GM12892 (cell line): ENCODE measurements around the gene SNRPE.
A peak's percentile ranks its signal among the peaks of the same experiment; 100 is the strongest.

Experiments used
- DNase-seq: peaks from one replicate; pipeline ENCODE4 v3.0.0; 2011; ENCODE audit not compliant: insufficient read length
- FAIRE-seq: peaks from 2 replicates; lab custom pipeline; 2011; peaks lifted over from hg19 to GRCh38; lab: Jason Lieb, UNC
- POLR2A ChIP-seq: IDR thresholded peaks from 2 replicates; pipeline ENCODE4 v1.6.1; 2011; ENCODE audit warnings: low read depth, low read length, control low read depth
- POLR2AphosphoS5 ChIP-seq: IDR thresholded peaks from 2 replicates; pipeline ENCODE4 v1.6.1; 2011; ENCODE audit warnings: low read depth, low read length, control low read depth
- TAF1 ChIP-seq: IDR thresholded peaks from 2 replicates; pipeline ENCODE4 v1.6.1; 2011; ENCODE audit warnings: low read depth, mild to moderate bottlenecking, control low read depth, low read length, borderline replicate concordance

Gene SNRPE

DNA sequence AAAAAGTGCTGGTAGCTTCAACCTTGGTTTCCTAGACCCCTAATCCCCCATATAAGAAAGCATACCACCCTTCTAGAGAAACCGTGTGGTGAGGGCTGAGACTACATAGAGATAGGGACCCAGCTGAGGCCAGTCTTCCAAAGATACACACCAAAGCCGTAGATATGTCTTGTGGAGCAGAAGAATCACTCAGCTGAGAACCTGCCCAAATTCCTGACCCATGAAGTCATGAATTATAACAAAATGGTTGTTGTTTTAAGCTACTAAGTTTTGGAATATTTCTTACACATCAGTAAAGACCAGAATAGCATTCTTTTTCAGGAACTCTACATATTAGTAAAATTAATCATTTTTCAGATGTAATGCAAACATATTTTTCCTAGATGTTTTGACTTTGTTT, 3.3 kb upstream of the SNRPE start:
- no peak for TF ChIP-seq POLR2A
- no peak for TF ChIP-seq TAF1
- no peak for TF ChIP-seq POLR2AphosphoS5
- DNase-seq (no peak), FAIRE-seq (no peak)

DNA sequence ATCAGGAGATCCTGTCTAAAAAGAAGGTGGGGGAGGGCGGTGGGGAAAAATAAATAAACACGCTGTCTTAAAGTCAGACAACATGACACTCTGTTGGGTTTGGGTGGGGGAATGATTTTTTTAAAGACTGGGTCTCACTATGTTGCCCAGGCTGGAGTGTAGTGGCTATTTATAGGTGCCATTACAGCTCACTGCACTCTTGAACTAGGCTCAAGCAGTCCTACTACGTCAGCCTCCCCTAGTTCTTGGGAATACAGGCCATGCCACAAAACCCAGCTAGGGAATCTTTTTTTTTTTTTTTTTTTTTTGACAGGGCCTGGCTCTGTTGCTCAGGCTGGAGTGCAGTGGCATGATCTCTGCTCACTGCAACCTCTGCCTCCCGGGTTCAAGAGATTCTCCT, 2.4 kb upstream of the SNRPE start:
- no peak for FAIRE-seq
- no peak for TF ChIP-seq TAF1
- no peak for TF ChIP-seq POLR2AphosphoS5
- TF ChIP-seq POLR2A, result no peak
- no peak for DNase-seq

DNA sequence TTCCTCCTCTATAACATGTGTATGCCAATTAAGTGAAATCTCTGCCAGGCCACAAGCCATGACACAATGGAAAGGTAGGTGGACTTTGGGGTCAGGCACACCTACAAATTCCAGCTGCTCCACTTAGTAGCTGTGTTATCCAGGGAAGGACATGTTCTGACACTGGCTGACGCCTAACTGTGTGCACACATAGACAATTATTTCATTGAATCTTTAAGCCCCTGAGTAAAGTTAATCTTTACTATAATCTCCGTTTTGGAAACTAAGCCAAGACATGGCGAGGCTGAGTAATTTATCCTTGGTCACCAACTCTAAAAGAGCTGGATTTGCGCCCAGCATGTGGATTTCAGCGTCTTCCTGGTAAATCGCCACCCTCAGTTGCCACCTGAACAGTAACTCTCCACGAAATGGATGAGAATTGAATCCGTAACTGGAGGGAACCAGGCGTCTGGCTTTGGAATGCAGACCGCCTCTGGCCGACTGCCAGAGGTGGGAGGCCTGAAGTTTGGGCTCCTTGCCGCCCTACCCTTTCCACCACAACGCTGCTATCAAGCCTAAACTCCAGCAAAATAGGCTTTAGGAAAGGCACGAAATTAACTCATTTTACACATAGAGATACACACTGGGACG, 888 bp upstream of the SNRPE start:
- DNase-seq, result no peak
- no peak for FAIRE-seq
- no peak for TF ChIP-seq TAF1
- TF ChIP-seq POLR2AphosphoS5, result no peak
- no peak for TF ChIP-seq POLR2A

DNA sequence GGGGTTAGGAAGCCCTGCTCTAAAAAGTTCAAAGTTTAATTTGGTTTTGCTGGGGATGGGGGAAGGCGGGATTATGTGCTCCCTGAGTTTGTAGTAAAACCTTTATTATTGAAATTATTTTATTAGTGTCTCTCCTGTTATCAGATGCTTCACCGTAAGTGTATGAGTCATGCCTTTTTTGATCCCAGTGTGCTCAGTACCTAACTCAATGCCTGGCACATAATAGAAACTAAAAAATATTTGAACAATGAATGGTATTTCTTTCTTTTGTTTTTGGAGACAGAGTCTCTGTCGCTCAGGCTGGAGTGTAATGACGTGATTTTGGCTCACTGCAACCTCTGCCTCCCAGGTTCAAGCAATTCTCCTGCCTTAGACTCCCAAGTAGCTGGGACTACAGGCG, 6.4 kb downstream of the SNRPE start:
- TF ChIP-seq POLR2A (no peak), TAF1 (no peak), POLR2AphosphoS5 (no peak)
- no peak for FAIRE-seq
- no peak for DNase-seq

DNA sequence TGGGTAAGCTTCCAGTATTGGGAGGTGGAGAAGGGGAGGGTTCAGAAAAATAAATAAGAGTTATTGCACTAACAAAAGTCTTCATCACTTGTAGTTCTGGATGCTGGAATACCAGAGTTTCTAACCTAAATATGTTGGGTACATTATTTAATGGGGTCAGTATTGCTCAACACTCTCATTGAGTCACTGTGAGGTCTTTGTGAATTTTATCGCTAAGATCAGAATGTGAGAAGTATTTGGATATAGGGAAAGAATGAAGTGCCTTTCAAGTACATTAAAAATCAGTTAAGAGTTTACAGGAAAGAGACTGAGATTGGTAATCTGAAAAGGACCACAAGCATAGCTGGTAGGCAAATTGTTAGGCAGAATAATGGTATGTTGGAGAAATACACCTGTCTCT, 8.8 kb downstream of the SNRPE start:
- no peak for TF ChIP-seq TAF1
- no peak for TF ChIP-seq POLR2A
- TF ChIP-seq POLR2AphosphoS5, result no peak
- FAIRE-seq (no peak), DNase-seq (no peak)

DNA sequence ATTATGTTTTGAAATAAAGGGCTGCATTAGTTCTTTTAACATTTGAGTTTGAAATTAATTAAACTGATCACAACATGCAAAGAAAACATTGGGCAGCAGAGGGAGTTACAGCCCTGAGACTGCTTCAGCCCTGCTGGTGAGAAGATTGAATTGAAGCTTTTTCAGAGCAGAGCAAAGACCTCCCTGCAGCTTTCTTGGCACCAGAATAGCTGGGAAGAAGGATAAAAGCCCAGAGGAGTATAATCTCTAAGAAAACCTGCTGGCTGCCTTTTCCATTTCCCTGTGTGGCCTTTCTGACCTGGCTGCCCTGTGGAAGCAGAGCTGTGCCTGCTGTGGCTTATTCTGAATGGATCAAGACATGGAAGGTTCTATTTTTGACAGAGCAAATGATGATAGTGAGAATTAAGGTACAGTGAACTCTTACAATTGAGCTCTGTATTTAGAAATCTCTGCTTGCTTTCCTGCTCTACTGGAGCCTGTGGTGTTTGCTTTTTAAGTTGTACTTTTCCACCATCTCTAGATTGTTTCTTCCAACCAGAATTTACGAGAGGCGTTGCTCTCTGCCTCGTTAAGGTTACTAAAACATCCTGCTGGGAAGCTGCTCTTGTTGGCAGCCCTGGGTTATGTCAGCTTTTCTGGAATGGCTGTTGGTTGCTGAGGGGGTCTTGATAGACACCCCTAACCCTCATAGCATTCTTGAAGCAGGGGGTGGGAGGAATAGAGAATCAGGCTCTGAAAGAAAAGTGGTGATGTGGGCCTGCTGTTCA, 9.9 kb downstream of the SNRPE start:
- peak; percentile 23 for DNase-seq
- TF ChIP-seq POLR2A (no peak; the same call in 1 of the 2 replicates), TAF1 (no peak), POLR2AphosphoS5 (no peak; the same call in 1 of the 2 replicates)
- no peak for FAIRE-seq

DNA sequence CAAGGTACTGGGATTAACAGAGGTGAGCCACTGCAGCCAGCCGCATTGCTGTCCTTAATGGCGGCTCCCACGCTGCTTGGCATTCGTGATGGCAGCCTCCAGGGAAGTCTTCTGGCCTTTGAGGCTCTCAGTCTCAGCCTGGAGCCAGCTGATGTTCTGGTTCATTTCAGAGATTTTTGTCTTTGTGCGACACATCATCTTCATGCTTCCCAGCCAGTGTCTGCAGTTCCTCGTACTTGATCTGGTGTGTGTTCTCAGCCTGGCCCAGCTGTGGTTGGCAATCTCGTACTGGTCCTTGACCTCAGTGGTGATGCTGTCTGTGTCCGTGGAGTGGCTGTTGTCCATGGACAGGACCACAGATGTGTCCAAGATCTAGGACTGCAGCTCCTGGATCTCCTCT, 11.7 kb downstream of the SNRPE start:
- no peak for DNase-seq
- no peak for FAIRE-seq
- no peak for TF ChIP-seq TAF1

DNA sequence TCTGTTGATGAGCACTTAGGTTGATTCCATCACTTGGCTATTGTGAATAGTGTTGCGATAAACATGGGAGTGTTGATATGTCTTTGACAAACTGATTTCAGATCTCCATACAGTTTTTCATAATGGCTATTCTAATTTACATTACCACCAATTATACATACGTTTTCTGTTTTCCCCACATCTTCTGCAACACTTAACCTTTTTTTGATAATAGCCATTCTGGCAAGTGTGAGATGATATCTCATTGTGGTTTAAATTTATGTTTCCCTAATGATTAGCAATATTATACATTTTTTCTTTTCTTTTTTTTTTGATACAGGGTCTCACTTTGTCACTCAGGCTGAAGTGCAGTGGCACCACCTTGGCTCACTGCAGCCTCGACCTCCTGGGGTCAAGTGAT, 17.0 kb downstream of the SNRPE start:
- DNase-seq (no peak), FAIRE-seq (no peak)
- no peak for TF ChIP-seq POLR2AphosphoS5
- TF ChIP-seq POLR2A, result no peak
- TF ChIP-seq TAF1, result no peak

DNA sequence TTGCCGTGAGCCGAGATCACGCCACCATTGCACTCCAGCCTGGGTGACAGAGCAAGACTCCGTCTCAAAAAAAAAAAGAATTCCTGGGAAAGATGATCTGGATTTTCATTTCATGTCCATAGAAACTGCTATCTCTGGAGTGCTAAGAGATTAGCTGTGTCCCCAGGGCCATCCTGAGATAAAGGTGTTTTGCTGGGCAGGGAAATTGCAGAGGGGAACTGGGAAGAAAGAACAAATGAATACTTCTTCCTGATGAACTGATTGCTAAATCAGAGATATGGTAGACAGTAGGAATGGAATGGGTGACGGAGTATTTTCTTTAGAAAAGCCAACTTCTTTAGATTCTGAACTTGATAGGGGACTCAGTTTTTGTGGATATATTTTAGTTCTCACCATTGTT, 19.2 kb downstream of the SNRPE start:
- TF ChIP-seq TAF1 (no peak), POLR2AphosphoS5 (no peak), POLR2A (no peak)
- no peak for DNase-seq
- FAIRE-seq, result no peak

DNA sequence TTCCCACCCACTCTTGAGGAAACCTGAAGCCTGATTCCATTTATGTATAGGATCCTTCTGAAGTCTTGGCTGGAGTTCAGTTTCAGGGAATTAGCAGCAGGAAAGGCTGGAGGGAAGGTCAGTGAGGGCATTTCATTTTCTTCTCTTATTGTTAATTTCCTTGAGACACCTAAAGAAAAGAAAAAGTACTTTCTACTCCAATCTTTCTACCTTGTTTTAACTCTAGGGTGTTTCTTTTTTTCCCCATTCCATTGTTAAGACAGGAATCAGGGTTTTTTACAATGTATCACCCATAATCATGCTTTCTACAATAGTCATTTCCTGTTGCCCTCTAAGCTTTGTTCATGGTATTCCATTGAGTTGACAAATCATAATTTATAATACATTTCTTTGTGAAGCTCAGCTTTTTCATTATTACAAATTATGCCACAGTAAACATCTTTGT, 27.4 kb downstream of the SNRPE start:
- DNase-seq (no peak), FAIRE-seq (no peak)
- TF ChIP-seq POLR2A, result no peak
- TF ChIP-seq POLR2AphosphoS5, result no peak
- no peak for TF ChIP-seq TAF1

DNA sequence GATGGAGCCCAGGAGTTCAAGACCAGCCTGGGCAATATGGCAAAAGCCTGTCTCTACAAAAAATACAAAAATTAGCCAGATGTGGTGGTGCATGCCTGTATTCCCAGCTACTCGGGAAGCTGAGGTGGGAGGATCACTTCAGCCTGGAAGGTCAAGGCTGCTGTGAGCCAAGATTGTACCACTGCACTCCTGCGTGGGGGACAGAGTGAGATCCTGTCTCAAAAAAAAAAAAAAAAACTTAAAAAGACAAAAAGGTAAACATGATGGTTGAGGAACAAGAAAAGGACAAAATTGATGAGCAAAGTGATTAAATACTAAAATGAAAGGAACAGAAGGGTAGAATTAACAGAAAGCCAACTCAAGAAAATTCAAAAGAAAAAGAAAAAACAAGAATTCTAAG, 30.6 kb downstream of the SNRPE start:
- FAIRE-seq, result no peak
- TF ChIP-seq TAF1 (no peak), POLR2A (no peak), POLR2AphosphoS5 (no peak)
- DNase-seq, result no peak

DNA sequence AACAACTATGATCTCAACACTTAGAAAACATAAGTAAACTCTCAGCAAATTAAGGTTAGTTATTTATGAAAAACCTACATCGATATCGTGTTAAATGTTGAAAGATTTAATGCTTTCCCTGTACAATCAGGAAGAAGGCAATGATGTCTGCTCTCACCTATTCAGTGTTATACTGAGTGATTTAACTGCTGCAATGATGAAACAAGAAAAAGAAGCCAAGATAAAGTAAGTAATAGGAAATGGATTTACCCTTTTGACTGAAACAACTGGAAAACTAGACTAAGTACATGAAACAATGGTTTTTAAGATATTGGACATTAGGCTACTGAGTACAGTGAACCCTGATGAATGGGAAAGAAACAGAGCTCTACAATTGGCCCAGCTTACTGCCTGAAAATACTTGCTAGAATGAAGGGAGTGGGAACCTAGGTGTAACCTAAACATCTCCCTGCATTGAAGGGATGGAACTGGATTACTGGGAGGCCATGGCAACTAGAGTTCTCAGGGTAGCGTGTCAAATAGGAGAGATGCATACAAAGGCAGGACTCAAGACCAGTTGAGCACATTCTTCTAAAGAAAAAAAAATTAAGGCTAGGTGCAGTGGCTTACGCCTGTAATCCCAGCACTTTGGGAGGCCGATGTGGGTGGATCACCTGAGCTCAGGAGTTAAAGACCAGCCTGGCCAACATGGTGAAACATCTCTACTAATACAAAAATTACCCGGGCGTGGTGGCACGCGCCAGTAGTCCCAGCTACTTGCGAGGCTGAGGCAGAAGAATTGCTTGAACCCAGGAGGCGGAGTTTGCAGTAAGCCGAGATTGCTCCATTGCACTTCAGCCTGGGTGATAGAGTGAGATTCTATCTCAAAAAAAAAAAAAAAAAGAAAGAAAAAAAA, 37.3 kb downstream of the SNRPE start:
- DNase-seq (no peak), FAIRE-seq (no peak)
- TF ChIP-seq POLR2A (no peak), POLR2AphosphoS5 (no peak), TAF1 (no peak)

DNA sequence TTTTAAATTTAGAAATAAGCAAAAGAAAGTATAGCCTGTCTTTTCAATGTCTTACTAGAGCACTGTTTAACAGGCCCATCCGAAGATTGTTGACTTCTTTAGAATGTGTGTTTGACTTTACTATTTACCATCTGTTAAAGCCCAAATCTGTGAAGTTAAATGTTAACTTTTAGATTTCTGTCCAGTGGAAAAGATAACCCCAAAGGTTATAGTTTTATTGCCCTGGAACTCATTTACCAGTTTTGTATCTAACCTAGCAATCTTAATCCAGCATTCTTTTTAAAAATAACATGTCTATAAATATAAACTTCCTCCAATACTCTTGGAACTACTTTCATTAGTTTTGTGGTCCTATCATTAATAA, 37.9 kb downstream of the SNRPE start:
- DNase-seq (no peak), FAIRE-seq (no peak)
- no peak for TF ChIP-seq TAF1
- no peak for TF ChIP-seq POLR2AphosphoS5
- TF ChIP-seq POLR2A, result no peak
